ENCODE measurements around the gene GLT1D1. TPM values are rescaled to one million over a fixed set of nuclear protein-coding genes. Genes with fewer than 3 reads are reported as not detected.

Gene GLT1D1
- total and polyA plus RNA-seq, 10 donors = 0.41 to 41.4 (median 13.9) TPM

- Histone ChIP-seq H3K36me3 (no peaks in the 10 kb centered on the region), H3K4me1 (peaks cover 0 to 11% (median 0%) of the 10 kb centered on the region in 6 donors), H3K27me3 (replicated peaks in 1 of 7) (peaks cover 0 to 8% (median 0%) of the 10 kb centered on the region in 7 donors), H3K9me3 (no peaks in the 10 kb centered on the region), H3K4me3 (no peak overlapping the region), H3K27ac (peak overlapping the region in 2 of 8 donors; percentile 23 to 31)
- intact Hi-C loops (cut with DNase I; ENCODE audit: low total_unique reads) = no loop called here
- no peak for TF ChIP-seq CTCF (IDR thresholded peaks at IDR 0.05 in 8 of 11, conservative IDR thresholded peaks at IDR 0.05 in 3 of 11)
- TF ChIP-seq POLR2A (IDR thresholded peaks at IDR 0.05) = no peak
- TF ChIP-seq POLR2AphosphoS5 (IDR thresholded peaks at IDR 0.05) = no peak
- DNase-seq = no peak
- WGBS, 5 donors = 74 to 78% (median 76%) methylated on average over 15 of the region's 15 CpGs
Observed at GRCh38 chr12:128861226-128862016, 8.1 kb downstream of the GLT1D1 start.

GRCh38 chr12:128863957-128864356 lies 10.7 kb downstream of the GLT1D1 start:
- no peak overlapping the region for H3K4me3 ChIP-seq
- 76 to 90% (median 81%) methylated on average over 11 of the region's 11 CpGs for WGBS, 5 donors
- intact Hi-C loops (cut with DNase I; ENCODE audit: low total_unique reads) = no loop called here
- H3K27ac ChIP-seq = no peak overlapping the region
- no peaks in the 10 kb centered on the region for H3K9me3 ChIP-seq
- TF ChIP-seq POLR2A (IDR thresholded peaks at IDR 0.05) = no peak
- TF ChIP-seq POLR2AphosphoS5 (IDR thresholded peaks at IDR 0.05) = no peak
- no peak for DNase-seq
- H3K36me3 ChIP-seq = no peaks in the 10 kb centered on the region
- H3K4me1 ChIP-seq = peaks cover 0 to 4% (median 0%) of the 10 kb centered on the region in 6 donors
- H3K27me3 ChIP-seq (replicated peaks in 1 of 7) = peaks cover 0 to 4% (median 0%) of the 10 kb centered on the region in 7 donors

DNA sequence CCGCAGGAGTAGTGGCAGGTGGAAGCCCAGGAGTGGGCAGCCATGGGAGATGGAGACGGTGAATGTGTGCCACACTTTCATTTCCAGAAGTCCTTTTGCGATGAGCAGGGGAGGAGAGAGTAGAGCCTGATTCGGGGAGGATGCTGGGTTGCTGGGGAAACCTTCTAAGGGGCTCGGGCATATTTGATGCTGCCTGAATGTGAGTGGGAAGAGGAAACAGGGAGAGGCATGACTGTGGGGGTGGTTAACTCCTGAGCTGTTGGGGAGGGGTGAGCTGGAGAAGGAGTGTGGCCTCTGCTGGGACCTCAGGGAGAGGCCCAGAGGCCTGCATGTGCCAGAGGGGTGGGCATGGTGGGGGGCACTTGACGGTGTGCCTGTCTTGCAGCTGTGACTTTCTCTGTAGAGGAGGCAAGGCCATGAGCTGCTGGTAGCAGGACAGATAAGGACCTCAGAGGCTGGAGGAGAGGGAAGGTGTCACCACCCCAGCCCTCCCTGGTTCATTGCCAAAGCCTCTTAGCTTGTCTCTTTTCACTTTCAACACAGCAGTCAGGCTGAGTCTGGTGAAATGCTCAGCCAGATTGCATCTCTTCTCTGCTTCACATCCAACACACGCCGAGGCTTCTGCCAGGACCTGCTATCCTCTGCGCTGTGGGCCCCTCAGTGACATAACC lies 11.4 kb downstream of the GLT1D1 start:
- no peak for TF ChIP-seq POLR2A (IDR thresholded peaks at IDR 0.05)
- TF ChIP-seq CTCF (IDR thresholded peaks at IDR 0.05 in 8 of 11, conservative IDR thresholded peaks at IDR 0.05 in 3 of 11) = no peak
- no peak for TF ChIP-seq POLR2AphosphoS5 (IDR thresholded peaks at IDR 0.05)
- H3K9me3 ChIP-seq = no peaks in the 10 kb centered on the region
- no peak for DNase-seq
- peaks cover 0 to 4% (median 0%) of the 10 kb centered on the region in 6 donors for H3K4me1 ChIP-seq
- 69 to 80% (median 75%) methylated on average over 9 of the region's 9 CpGs for WGBS, 5 donors
- H3K4me3 ChIP-seq = no peak overlapping the region
- intact Hi-C loops (cut with DNase I; ENCODE audit: low total_unique reads) = no loop called here
- H3K27ac ChIP-seq = peak overlapping the region in 3 of 8 donors; percentile 30 to 49 (median 32)
- no peaks in the 10 kb centered on the region for H3K36me3 ChIP-seq
- peaks cover 0 to 4% (median 0%) of the 10 kb centered on the region in 7 donors for H3K27me3 ChIP-seq (replicated peaks in 1 of 7)

DNA sequence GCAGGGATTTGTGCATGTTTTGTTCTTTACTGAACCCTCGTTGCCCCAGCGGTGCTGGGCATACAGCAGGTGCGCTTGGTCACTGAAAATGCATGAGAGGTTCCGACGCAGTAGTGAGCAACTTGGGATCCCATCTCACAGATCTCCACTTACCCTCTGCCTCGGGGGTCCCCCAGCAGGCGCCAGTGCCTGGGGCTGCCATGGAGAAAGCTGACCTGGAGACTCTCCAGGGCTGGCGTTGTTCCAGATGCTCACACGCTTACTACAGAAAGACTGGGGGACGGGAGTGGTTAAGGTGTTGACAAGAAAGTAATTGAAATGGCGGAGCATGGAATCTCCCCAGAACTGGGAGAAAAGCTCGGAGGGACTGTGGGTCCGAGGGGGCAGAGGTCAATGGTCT lies 14.2 kb downstream of the GLT1D1 start:
- Histone ChIP-seq H3K9me3 (no peaks in the 10 kb centered on the region), H3K36me3 (no peaks in the 10 kb centered on the region), H3K27me3 (replicated peaks in 1 of 7) (no peaks in the 10 kb centered on the region), H3K4me1 (peaks cover 0 to 4% (median 0%) of the 10 kb centered on the region in 6 donors), H3K4me3 (no peak overlapping the region), H3K27ac (no peak overlapping the region)
- 87 to 95% (median 90%) methylated on average over 13 of the region's 13 CpGs for WGBS, 5 donors
- intact Hi-C loops (cut with DNase I; ENCODE audit: low total_unique reads) = no loop called here
- no peak for DNase-seq
- TF ChIP-seq CTCF (IDR thresholded peaks at IDR 0.05 in 8 of 11, conservative IDR thresholded peaks at IDR 0.05 in 3 of 11) (no peak), POLR2AphosphoS5 (IDR thresholded peaks at IDR 0.05) (no peak), POLR2A (IDR thresholded peaks at IDR 0.05) (no peak)

Data from spleen (tissue), 11 donors.